Measurements from ENCODE around the gene ST6GALNAC4. TPM values are rescaled to one million over a fixed set of nuclear protein-coding genes. Genes with fewer than 3 reads are reported as not detected.

ST6GALNAC4 gene
- total RNA-seq, 2 experiments from 2014 or later, result 14.9 to 20.7 TPM

- H3K4me3 Mint-ChIP-seq, result peak overlapping the region; percentile 94
- H3K4me1 Mint-ChIP-seq, result peaks cover 39% of the 10 kb centered on the region
- ATAC-seq, result no peak
- DNase-seq, result no peak
- H3K27me3 Mint-ChIP-seq, result no peaks in the 10 kb centered on the region
- ChIA-PET CTCF (no interaction called here), POLR2A (no interaction called here)
- intact Hi-C loops (cut with DNase I, micrococcal nuclease), result loop anchor here (1.0 to 5.0 kb wide), 2 partner anchors 34 to 222 kb away; partner anchors contain the start of gene BBLN (in 1 of the 2)
- H3K36me3 Mint-ChIP-seq (ENCODE audit: low read depth), result peaks cover 34% of the 10 kb centered on the region
- peak overlapping the region; percentile 64 for H3K27ac Mint-ChIP-seq
- H3K9me3 Mint-ChIP-seq (ENCODE audit: low read depth), result no peaks in the 10 kb centered on the region
These were observed 21.5 kb upstream of the ST6GALNAC4 start for GRCh38 chr9:127938298-127938690.

- Mint-ChIP-seq H3K9me3 (ENCODE audit: low read depth) (no peaks in the 10 kb centered on the region), H3K36me3 (ENCODE audit: low read depth) (peaks cover 33% of the 10 kb centered on the region), H3K27me3 (no peaks in the 10 kb centered on the region), H3K4me1 (peaks cover 34% of the 10 kb centered on the region), H3K4me3 (peak within 1 kb of the TSS; percentile 94), H3K27ac (peak within 1 kb of the TSS; percentile 93)
- ChIA-PET CTCF (interaction anchor here (0.7 kb wide), 1 partner anchor 52 kb away, joined by 3 read pairs; no protein-coding TSS in a partner anchor), POLR2A (no interaction called here)
- intact Hi-C loops (cut with DNase I, micrococcal nuclease), result loop anchor here (1.0 to 5.0 kb wide), 4 partner anchors 35 to 223 kb away; partner anchors contain the start of genes BBLN (in 1 of the 2) and NAIF1 (in 1 of the 2)
- peak; percentile 92 for ATAC-seq
- peak; percentile 93 for DNase-seq
These were observed 20.8 kb upstream of the ST6GALNAC4 start, which contains the start of gene DPM2 for GRCh38 chr9:127937388-127938297. TSS of gene DPM2 (minus strand) at chr9:127937854. CDS start at chr9:127937820, 34 bp downstream.

GRCh38 chr9:127937056-127937387, 20.2 kb upstream of the ST6GALNAC4 start:
- intact Hi-C loops (cut with DNase I, micrococcal nuclease), result loop anchor here (2.0 to 5.0 kb wide), 3 partner anchors 35 to 192 kb away; partner anchors contain the start of gene NAIF1 (in 1 of the 2)
- ATAC-seq (no peak), DNase-seq (no peak)
- CTCF ChIA-PET, result interaction anchor here (0.7 kb wide), 1 partner anchor 51 kb away, joined by 3 read pairs; no protein-coding TSS in a partner anchor
- Mint-ChIP-seq H3K4me1 (peaks cover 34% of the 10 kb centered on the region), H3K27ac (peak overlapping the region; percentile 93), H3K9me3 (ENCODE audit: low read depth) (no peaks in the 10 kb centered on the region), H3K27me3 (no peaks in the 10 kb centered on the region), H3K4me3 (peak overlapping the region; percentile 94), H3K36me3 (ENCODE audit: low read depth) (peaks cover 28% of the 10 kb centered on the region)
- POLR2A ChIA-PET, result no interaction called here

GRCh38 chr9:127936347-127936852, 19.6 kb upstream of the ST6GALNAC4 start:
- Mint-ChIP-seq H3K4me3 (peak overlapping the region; percentile 94), H3K36me3 (ENCODE audit: low read depth) (peaks cover 27% of the 10 kb centered on the region), H3K27me3 (no peaks in the 10 kb centered on the region), H3K4me1 (peaks cover 37% of the 10 kb centered on the region), H3K27ac (peak overlapping the region; percentile 93), H3K9me3 (ENCODE audit: low read depth) (no peaks in the 10 kb centered on the region)
- DNase-seq (no peak), ATAC-seq (no peak)
- ChIA-PET POLR2A (no interaction called here), CTCF (interaction anchor here (0.6 kb wide), 1 partner anchor 39 kb away, joined by 3 read pairs; no protein-coding TSS in a partner anchor)
- intact Hi-C loops (cut with DNase I, micrococcal nuclease), result loop anchor here (2.0 to 5.0 kb wide), 3 partner anchors 36 to 192 kb away; partner anchors contain the start of gene NAIF1 (in 1 of the 2)

- intact Hi-C loops (cut with DNase I, micrococcal nuclease), result loop anchor here (2.0 to 5.0 kb wide), 3 partner anchors 37 to 193 kb away; partner anchors contain the start of gene NAIF1 (in 1 of the 2)
- DNase-seq (peak; percentile 68), ATAC-seq (peak; percentile 29)
- Mint-ChIP-seq H3K27ac (peak overlapping the region; percentile 93), H3K27me3 (no peaks in the 10 kb centered on the region), H3K36me3 (ENCODE audit: low read depth) (peaks cover 24% of the 10 kb centered on the region), H3K4me3 (peak overlapping the region; percentile 94), H3K9me3 (ENCODE audit: low read depth) (no peaks in the 10 kb centered on the region), H3K4me1 (peaks cover 43% of the 10 kb centered on the region)
- POLR2A ChIA-PET, result interaction anchor here (0.7 kb wide), 1 partner anchor 513 kb away, joined by 4 read pairs; no protein-coding TSS in a partner anchor
- CTCF ChIA-PET, result interaction anchor here (0.6 kb wide), 1 partner anchor 40 kb away, joined by 3 read pairs; no protein-coding TSS in a partner anchor
These were observed 19.0 kb upstream of the ST6GALNAC4 start for GRCh38 chr9:127935765-127936221.

- H3K27me3 Mint-ChIP-seq, result no peaks in the 10 kb centered on the region
- H3K27ac Mint-ChIP-seq, result no peak overlapping the region
- no peaks in the 10 kb centered on the region for H3K9me3 Mint-ChIP-seq (ENCODE audit: low read depth)
- CTCF ChIA-PET, result interaction anchor here (0.8 to 0.9 kb wide), 2 partner anchors 8 to 101 kb away, joined by 3 read pairs; no protein-coding TSS in a partner anchor
- POLR2A ChIA-PET, result interaction anchor here (0.7 kb wide), 1 partner anchor 512 kb away, joined by 4 read pairs; no protein-coding TSS in a partner anchor
- H3K4me3 Mint-ChIP-seq, result peak overlapping the region; percentile 94
- ATAC-seq (no peak), DNase-seq (no peak)
- intact Hi-C loops (cut with DNase I, micrococcal nuclease), result loop anchor here in 1 of 2 experiments (5.0 kb wide), 1 partner anchor 37 kb away; no protein-coding TSS in a partner anchor
- peaks cover 45% of the 10 kb centered on the region for H3K4me1 Mint-ChIP-seq
- H3K36me3 Mint-ChIP-seq (ENCODE audit: low read depth), result peaks cover 24% of the 10 kb centered on the region
These were observed 18.1 kb upstream of the ST6GALNAC4 start for GRCh38 chr9:127934986-127935385.

- POLR2A ChIA-PET, result no interaction called here
- Mint-ChIP-seq H3K27ac (no peak overlapping the region), H3K4me3 (no peak overlapping the region), H3K27me3 (no peaks in the 10 kb centered on the region), H3K4me1 (peaks cover 47% of the 10 kb centered on the region), H3K9me3 (ENCODE audit: low read depth) (no peaks in the 10 kb centered on the region), H3K36me3 (ENCODE audit: low read depth) (peaks cover 24% of the 10 kb centered on the region)
- ATAC-seq (no peak), DNase-seq (no peak)
- intact Hi-C loops (cut with DNase I, micrococcal nuclease), result no loop called here
- CTCF ChIA-PET, result interaction anchor here (0.8 kb wide), 1 partner anchor 9 kb away, joined by 3 read pairs; no protein-coding TSS in a partner anchor
These were observed 17.4 kb upstream of the ST6GALNAC4 start for GRCh38 chr9:127934248-127934647.

GRCh38 chr9:127931092-127931881, 14.4 kb upstream of the ST6GALNAC4 start:
- CTCF ChIA-PET, result interaction anchor here (0.6 to 4.2 kb wide), 5 partner anchors 10 to 263 kb away, joined by 3 to 18 read pairs (median 9); partner anchors contain the start of gene TOR2A
- intact Hi-C loops (cut with DNase I, micrococcal nuclease), result no loop called here
- Mint-ChIP-seq H3K9me3 (ENCODE audit: low read depth) (no peaks in the 10 kb centered on the region), H3K36me3 (ENCODE audit: low read depth) (peaks cover 17% of the 10 kb centered on the region), H3K27ac (no peak overlapping the region), H3K4me1 (peaks cover 38% of the 10 kb centered on the region), H3K4me3 (peak overlapping the region; percentile 45), H3K27me3 (no peaks in the 10 kb centered on the region)
- POLR2A ChIA-PET, result interaction anchor here (0.6 kb wide), 2 partner anchors 51 to 148 kb away, joined by 3 read pairs; no protein-coding TSS in a partner anchor
- DNase-seq (peak; percentile 53), ATAC-seq (peak; percentile 27)

- H3K4me1 Mint-ChIP-seq, result peaks cover 30% of the 10 kb centered on the region
- intact Hi-C loops (cut with DNase I, micrococcal nuclease), result no loop called here
- peak; percentile 82 for DNase-seq
- CTCF ChIA-PET, result interaction anchor here (0.6 to 4.2 kb wide), 8 partner anchors 9 to 263 kb away, joined by 3 to 18 read pairs (median 6); partner anchors contain the start of gene TOR2A
- H3K27ac Mint-ChIP-seq, result no peak within 1 kb of the TSS
- no peaks in the 10 kb centered on the region for H3K27me3 Mint-ChIP-seq
- H3K4me3 Mint-ChIP-seq, result peak within 1 kb of the TSS; percentile 45
- POLR2A ChIA-PET, result interaction anchor here (1.1 kb wide), 1 partner anchor 13 kb away, joined by 3 read pairs; no protein-coding TSS in a partner anchor
- H3K9me3 Mint-ChIP-seq (ENCODE audit: low read depth), result no peaks in the 10 kb centered on the region
- peak; percentile 71 for ATAC-seq
- peaks cover 12% of the 10 kb centered on the region for H3K36me3 Mint-ChIP-seq (ENCODE audit: low read depth)
These were observed 13.6 kb upstream of the ST6GALNAC4 start, which contains the start of gene PIP5KL1 for GRCh38 chr9:127930231-127931091. TSS of gene PIP5KL1 (minus strand) at chr9:127930777. CDS start at chr9:127930752, 25 bp downstream.

Measured in activated CD4-positive, alpha-beta T cell treated with anti-CD3 and anti-CD28 coated beads for 36 hours (primary cell).